Embryonic facial prominence (tissue), 1 donor: ENCODE measurements around the gene ZCCHC10.
"Not testable (repeated sequence)": the region's sequence is repeated elsewhere in the genome, so short reads cannot be mapped to it uniquely, and the experiment has no call there.

Experiments used
- DNase-seq: peaks from one replicate; pipeline ENCODE4 v3.0.0-alpha.2; 2016; ENCODE audit errors: extremely low spot score

ZCCHC10 gene

DNA sequence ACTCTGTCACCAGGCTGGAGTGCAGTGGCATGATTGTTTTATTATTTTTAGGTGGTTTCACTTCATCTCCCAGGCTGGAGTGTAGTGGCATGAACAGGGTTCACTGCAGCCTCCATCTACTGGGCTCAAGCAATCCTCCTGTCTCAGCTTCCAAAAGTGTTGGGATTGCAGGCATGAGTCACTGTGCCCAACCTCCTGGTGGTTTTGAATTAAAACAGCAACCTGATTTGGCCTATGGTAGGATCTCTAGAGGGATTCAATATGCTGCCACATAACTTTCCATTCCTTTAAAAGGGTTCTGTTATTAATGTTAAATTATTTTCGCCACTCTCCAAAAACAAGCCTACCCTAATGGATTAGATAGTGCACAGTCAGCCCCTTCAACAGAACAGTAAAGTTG, 15.6 kb upstream of the ZCCHC10 start:
- no peak for DNase-seq

DNA sequence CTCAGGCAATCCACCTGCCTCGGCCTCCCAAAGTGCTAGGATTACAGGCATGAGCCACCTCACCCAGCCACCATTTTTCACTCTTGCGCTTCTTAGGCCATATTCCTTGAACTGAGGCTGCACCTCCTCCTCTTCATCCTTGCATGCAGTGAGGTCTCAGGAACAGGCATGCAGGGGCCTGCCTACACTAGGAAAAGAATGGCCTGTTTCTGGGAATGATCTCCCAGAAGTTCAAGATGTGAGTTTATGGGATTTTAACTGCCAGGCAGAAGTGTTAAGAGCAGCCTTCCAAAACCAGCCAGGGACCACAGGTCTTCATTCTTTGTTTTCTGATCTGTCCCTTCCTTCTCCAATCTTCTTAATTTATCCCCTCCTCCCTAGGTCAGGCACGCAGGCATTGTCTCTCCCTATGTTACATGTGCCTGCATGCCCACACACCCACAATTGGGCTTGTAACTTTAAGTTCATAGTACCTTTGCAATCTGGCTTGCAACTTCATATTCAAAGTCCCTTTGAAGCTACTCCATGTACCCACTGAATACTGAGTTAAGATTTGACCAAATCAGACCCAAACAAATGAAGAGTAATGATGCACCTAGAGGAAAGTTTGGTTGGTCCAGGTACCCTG, 14.9 kb upstream of the ZCCHC10 start:
- DNase-seq = no peak

DNA sequence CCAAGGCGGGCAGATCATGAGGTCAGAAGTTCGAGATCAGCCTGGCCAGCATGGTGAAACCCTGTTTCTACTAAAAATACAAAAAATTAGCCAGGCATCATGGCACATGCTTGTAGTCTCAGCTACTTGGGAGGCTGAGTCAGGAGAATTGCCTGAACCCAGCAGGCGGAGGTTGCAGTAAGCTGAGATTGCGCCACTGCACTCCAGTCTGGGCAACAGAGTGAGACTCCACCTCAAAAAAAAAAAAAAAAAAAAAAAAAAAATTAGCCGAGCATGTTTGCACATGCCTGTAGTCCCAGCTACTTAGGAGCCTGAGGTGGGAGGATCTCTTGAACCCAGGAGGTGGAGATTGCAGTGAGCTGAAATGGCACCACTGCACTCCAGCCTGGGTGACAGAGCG, 10.3 kb upstream of the ZCCHC10 start:
- DNase-seq = not testable (repeated sequence)

DNA sequence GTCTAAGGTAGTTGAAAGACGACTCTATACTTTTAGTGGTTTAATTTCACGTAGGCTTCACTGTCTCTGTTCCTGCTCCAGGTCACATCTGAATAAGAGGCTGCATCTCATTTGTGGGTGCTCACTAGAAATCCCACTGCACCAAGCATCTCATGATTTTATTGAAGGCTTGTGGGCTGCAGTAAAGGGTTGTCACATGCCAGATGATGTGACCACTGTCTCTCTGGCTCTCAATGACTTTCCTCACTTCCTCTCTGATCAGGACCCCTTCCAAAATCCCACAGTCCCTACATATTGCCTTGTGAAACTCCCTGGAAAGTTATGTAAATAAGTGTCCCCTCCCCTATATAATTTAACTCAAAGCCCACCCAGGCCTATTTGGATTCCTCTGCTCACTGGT, 8.9 kb upstream of the ZCCHC10 start:
- no peak for DNase-seq

DNA sequence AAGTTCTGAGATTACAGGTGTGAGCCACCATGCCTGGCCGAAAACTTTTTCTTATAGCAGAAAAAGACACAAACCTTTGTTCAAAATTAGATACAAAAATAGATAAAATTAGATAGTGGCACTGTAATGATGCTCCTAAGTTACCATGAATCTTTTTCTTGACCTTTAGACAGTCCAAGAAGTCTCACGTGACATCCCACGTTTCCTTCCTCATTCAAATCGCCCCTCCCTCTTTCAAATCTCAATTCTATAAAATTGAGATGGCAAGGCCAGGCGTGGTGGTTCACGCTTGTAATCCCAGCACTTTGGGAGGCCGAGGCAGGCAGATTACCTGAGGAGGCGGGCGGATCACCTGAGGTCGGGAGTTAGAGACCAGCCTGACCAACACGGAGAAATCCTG, 7.7 kb upstream of the ZCCHC10 start:
- no peak for DNase-seq

DNA sequence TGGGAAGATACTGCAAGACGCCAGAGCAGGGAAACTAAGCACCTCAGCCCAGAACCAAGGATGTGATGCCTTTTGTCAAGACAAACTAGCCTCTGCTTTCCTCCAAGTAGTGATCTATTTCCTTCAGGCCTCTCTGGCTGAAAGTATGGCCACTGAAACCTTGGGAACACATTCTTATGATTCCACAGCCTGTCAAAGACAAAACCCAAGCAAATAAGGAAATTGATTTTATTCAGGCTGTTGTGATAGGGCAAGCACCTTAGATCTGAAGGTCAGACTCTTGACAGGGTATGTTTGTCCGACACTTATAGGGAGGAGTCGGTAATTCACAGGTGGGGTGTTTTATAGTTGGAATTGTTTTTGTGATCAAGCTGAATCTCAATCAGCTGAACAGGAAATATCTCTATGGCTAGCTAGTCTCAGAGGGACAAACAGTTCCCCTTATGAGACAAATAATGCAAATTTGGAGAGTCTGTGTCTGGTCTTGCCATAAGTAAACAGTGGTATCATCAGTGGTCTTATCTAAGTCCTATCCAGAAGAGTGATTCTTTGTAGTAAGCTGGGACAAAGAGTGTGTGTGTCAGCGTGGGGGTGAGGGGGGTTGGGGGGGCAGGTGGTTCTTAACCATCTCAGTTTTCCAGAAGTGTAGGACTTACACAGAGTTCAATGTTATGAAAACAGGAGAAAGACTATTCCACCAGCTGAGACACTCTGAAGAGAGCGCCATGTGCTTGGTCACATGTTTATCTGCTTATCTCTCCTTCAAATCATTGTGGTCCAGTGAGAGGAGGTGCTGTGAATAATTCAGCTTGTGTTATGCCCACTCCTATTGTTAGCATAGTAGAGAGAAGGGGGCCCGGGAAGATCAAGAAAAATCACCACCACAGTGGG, 6.7 kb upstream of the ZCCHC10 start:
- DNase-seq = no peak

DNA sequence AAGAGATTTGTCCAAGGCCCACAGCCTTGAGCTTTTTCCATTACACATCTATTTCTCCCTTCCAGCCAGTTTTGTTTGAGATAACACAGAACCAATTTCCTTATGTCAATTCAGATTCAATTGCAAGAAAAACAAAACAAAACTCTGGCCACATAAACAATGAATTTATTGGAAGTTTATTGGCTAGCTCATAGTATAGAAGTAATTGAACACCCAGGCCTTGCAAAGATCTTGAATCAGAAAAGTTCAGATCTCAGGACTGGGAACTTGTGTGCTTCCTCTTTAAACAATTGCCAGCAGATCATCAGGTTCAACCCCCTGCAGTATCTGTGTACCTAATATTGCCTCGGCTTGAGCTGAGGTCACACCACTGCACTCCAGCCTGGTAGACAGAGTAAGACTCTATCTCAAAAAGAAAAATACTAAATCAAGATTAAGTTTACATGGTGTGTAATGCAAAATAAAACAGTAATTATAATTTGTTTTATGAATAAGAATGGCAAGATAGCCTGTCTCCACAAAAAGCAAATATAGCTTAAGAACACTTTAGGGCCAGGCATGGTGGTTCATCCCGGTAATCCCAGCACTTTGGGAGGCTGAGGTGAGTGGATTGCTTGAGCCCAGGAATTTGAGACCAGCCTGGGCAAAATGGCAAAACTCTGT, 4.1 kb upstream of the ZCCHC10 start:
- DNase-seq = no peak

DNA sequence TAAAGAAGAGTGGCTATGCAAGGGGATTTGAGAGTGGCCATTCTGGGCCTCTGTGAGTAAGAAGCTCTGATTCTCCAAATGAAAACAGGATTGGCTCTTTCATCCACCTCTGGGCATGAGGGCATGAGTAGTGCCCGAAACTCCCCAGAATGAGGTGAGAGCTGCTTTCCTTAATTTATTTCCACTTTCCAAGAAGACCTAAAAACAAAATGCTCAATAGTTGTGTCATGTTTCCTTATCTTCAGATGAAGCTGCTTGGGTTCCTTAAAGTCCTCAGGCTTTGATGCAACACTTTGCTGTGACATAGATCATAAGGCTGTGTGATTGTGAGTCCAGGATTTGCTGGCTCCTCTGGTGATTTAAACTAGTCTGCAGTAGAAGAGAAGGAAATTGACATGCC, 3.1 kb upstream of the ZCCHC10 start:
- DNase-seq = no peak

DNA sequence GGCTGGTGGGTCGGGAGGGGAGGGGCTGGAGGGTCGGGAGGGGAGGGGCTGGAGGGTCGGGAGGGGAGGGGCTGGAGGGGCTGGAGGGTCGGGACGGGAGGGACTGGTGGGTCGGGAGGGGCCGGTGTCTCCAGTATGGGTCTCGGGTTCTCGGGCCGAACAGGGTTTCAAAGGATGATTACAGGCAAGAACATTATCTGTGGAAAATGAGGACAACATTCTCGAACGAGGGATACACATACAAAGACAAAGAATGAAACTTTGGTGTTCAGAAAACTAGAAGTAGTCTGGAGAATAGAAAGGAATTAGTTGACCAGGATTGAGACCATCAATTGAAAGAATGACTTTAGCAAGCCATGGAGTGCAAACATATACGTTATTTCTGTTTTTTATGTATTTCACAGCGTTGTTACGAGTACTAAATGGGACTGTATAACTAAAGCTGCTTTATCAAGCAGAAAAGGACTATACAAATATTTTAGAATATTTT, 360 bp upstream of the ZCCHC10 start:
- no peak for DNase-seq

DNA sequence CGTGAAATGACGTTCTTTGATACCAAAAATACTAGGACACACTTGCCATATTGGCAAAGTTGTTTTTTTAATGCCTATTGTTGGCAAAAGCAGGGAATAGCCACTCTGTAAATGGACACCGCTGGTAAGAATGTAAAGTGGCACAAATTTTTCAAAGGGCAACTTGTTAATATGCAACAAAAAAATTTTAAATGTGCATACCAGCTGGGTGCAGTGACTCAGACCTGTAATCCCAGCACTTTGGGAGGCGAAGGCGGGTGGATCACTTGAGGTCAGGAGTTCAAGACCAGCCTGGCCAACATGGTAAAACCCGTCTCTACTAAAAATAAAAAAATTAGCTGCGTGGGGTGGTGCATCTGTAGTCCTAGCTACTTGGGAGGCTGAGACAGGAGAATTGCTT, 6.9 kb downstream of the ZCCHC10 start:
- DNase-seq = not testable (repeated sequence)

DNA sequence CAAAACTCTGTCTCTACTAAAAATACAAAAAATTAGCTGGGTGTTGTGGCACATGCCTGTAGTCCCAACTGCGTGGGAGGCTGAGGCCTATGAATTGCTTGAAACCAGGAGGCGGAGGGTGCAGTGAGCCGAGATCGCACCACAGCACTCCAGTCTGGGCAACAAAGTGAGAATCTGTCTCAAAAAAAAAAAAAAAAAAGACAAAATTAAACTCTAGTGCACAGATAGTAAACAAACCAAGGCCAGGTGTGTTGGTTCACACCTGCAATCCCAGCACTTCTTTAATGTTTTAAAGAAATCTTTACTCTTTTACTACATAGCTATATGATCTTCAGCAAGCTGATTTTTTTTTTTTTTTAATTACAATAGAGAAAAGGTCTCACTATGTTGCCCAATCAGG, 8.4 kb downstream of the ZCCHC10 start:
- DNase-seq = no peak

DNA sequence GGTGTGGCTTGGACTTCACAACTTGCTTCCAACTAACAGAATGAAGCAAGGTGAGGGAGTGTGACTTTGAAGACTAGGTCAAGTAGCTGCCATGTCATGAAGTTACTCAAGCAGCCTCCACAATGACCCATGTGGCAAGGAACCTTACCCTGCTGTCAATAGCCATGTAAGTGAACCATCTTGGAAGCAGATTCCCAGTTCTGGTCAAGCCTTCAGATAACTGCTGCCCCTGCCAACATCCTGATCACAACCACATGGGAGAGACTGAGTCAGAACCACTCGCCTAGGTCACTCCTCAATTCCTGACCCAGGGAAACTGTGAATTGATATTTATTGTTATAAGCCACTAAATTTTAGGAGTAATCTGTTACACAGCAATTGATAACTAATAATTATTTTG, 10.9 kb downstream of the ZCCHC10 start:
- no peak for DNase-seq

DNA sequence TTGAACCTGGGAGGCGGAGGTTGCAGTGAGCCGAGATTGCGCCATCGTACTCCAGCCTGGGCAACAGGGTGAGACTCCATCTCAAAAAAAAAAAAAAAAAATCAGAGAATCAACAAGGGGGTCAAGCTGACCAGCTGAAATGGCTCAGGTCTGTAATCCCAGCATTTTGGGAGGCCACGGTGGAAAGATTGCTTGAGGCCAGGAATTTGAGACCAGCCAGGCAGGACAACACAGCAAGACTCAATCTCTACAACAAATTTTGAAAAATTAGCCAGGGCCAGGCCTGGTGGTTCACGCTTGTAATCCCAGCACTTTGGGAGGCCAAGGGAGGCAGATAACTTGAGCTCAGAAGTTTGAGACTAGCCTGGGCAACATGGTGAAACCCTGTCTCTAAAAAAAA, 17.9 kb downstream of the ZCCHC10 start:
- DNase-seq = not testable (repeated sequence)

DNA sequence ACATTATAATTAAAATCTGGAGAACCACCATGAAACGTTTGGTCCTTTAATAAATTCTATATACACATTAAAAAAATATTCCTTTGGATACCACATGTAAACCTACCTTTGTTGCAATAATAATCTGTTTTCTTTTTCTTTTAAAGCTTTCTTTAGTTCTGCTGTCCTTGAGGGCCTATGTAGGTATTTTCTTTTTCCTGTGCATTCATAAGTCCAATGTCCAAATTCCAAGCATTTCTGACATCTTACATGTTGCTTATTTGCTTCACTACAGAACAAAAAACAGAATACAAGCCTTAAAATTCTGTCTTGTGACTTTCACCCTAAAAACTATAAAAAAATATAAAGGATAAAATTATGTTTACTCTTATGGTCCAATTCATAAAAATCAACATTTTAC, 19.7 kb downstream of the ZCCHC10 start:
- no peak for DNase-seq

DNA sequence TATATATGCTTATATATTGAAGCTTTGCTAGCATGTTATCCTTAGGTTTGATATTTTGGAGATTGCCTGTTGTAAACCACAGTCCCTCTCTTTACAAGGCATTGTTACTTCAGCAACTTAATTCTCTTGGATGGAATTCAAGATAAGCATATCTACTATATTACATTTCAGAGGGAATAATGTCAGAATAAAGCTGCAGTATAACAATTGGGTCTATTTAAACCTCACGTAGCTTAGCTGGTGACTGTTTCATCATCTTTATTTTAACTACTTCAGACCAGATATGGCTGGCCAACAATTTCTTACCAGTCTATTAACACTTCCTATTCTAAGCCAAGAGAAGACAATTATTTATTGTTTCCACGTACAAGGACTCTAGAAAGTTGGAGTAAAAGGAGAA, 27.1 kb downstream of the ZCCHC10 start:
- no peak for DNase-seq

DNA sequence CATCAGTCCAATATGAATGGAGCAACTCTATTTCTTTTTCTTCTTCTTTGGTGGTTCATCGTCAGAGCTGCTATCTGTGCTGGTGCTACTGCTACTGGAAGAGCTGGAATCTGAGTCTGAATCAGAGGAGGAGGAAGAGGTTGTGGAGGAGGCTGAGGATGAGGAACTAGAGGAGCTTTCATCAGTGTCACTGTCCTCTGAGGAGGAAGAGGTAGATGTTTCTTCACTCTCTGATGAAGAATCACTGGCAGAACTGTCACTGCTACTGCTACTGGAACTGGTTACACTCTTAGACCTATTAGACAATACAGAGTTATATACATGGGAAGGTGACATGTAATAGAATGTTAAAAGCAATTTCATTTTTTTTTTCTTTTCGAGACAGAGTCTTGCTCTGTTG, 27.8 kb downstream of the ZCCHC10 start:
- no peak for DNase-seq

DNA sequence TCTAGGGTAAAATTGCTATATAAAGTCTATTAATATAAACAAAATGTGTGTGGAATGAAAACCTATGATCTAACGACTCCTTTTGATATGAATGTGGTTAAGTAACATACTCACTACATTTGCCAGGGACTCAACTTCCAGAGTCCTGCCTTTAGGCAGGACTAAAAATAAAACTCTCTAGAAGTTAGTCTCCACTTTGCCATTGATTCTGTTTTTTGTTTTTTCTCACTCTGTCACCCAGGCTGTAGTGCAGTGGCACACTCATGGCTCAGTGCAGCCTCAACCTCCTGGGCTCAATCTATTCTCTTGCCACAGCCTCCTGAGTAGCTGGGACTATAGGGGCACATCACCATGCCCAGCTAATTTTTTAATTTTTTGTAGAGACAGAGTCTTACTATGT, 30.0 kb downstream of the ZCCHC10 start:
- no peak for DNase-seq

DNA sequence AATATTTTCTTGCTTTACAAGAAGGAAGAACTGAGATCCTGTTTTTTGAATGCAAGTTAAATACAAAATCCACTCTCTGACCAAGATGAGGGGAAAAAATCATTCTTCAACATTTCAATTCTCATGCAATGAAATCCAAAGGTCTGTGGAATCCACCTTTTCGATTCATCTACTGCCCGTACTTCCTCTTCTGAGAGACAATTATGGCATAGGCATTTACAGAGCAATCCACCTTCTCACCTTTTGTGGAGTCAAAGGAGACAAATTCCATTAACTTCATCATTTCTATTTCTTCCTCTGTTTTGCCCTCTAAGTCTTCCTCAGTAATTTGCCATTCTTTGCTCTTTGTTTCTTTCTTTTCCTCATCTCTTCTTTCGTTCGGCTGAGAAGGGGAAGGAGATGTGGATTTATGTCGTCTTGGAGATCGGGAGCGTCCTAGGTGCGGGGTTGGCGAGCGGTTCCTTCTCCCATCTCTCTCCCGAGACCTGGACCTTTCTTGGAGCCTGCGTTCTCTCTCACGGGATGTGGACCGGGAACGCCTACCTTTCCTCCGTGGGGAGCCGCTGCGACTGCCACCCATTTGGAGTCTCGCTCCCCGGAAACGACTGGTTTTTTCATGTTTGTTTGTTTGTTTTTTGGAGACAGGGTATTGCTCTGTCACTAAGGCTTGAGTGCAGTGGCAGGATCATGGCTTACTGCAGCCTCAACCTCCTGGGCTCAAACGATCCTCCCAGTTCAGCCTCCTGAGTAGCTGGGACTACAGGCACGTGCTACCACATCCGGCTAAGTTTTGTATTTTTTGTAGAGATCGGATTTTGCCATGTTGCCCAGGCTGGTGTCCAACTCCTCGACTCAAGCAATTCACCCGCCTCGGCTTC, 38.6 kb downstream of the ZCCHC10 start:
- DNase-seq = no peak

DNA sequence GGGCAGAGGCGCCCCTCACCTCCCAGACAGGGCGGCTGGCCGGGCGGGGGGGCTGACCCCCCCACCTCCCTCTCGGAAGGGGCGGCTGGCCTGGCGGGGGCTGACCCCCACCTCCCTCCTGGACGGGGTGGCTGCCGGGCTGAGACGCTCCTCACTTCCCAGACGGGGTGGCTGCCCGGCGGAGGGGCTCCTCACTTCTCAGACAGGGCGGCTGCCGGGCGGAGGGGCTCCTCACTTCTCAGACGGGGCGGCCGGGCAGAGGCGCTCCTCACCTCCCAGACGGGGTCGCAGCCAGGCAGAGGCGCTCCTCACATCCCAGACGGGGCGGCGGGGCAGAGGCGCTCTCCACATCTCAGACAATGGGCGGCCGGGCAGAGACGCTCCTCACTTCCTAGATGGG, 43.4 kb downstream of the ZCCHC10 start:
- not testable (repeated sequence) for DNase-seq

DNA sequence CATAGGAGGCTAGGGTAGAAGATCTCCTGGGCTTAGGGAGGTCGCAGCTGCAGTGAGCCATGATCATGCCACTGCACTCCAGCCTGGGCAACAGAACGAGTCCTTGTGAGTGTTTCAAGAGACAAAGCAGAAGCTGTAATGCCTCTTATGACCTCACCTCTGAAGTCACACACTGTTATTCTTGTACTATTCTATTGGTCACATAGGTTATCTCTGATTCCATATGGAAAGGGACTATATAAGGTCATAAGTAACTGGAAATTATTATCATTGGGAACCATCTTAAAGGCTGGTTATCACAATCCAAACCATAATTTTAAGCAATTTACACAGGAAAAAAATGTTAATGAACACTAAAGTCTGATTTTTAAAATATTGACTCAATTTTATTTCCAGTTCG, 45.1 kb downstream of the ZCCHC10 start:
- no peak for DNase-seq

DNA sequence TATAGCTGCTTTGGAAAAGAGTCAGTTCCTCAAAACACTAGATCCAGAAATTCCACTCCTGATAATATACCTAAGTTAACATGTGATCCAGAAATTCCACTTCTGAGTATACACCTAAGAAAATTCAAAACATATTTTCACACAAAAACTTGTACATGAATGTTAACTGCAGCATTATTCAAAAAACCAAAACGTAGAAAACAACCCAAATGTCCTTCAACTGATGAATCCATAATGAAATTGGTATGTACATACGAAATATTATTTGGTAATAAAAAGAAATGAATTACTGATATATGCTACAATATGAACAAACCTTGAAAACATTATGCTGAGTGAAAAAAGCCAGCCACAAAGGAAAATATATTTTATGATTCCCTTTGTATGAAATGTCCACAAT, 46.4 kb downstream of the ZCCHC10 start:
- DNase-seq = no peak
